HUES48 (cell line): Measurements from ENCODE around the gene RAB3IP.
"Not testable (repeated sequence)": the region's sequence is repeated elsewhere in the genome, so short reads cannot be mapped to it uniquely, and the experiment has no call there.

Experiments
- H3K27ac ChIP-seq: one replicate; pipeline ENCODE4 v1.7.0; 2013; ENCODE audit warnings: low read depth, low read length, inconsistent platforms
- H3K27me3 ChIP-seq: 2 replicates; pipeline ENCODE4 v1.6.1; 2013; ENCODE audit warnings: mild to moderate bottlenecking, low read length; ENCODE audit not compliant: control insufficient read depth, insufficient read depth
- H3K36me3 ChIP-seq: 2 replicates; pipeline ENCODE4 v1.6.1; 2013; ENCODE audit warnings: low read length; ENCODE audit not compliant: control insufficient read depth, insufficient read depth
- H3K4me1 ChIP-seq: 2 replicates; pipeline ENCODE4 v1.6.1; 2013; ENCODE audit warnings: mild to moderate bottlenecking, low read length; ENCODE audit not compliant: control insufficient read depth, insufficient read depth
- H3K4me3 ChIP-seq: 2 replicates; pipeline ENCODE4 v1.5.1; 2013; ENCODE audit warnings: mild to moderate bottlenecking, low read depth, low read length
- H3K9ac ChIP-seq: 2 replicates; pipeline ENCODE4 v1.6.1; 2013; ENCODE audit warnings: mild to moderate bottlenecking, low read depth, low read length, moderate library complexity
- H3K9me3 ChIP-seq: 2 replicates; pipeline ENCODE4 v1.6.1; 2013; ENCODE audit warnings: low read length; ENCODE audit not compliant: control insufficient read depth, insufficient read depth

The RAB3IP gene

DNA sequence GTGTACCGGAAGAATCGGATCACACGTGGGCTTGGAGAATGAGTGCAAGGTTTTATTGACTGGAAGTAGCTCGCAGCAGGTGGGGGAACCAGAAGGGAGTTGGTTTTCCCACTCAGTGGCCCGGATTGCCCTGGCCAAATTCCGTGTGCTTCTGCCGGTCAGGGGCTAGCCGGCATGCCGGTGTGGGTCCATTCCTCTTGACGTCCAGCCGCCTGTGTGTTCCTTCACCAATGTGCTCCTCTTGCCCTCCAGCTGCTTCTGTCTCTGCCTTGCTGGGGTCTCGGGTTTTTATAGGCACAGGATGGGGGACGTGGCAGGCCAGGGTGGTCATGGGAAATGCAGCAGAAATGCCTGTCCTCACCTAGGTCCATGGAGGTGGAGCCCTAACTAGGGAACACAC, 97.4 kb downstream of the RAB3IP start:
- H3K9ac ChIP-seq, result no peak overlapping the region
- H3K4me1 ChIP-seq, result no peaks in the 10 kb centered on the region
- no peaks in the 10 kb centered on the region for H3K27me3 ChIP-seq
- H3K36me3 ChIP-seq, result no peaks in the 10 kb centered on the region
- H3K4me3 ChIP-seq, result no peak overlapping the region
- H3K27ac ChIP-seq, result no peak overlapping the region
- H3K9me3 ChIP-seq, result no peaks in the 10 kb centered on the region

GRCh38 chr12:69837191-69837590, 98.5 kb downstream of the RAB3IP start:
- Histone ChIP-seq H3K9ac (no peak overlapping the region), H3K9me3 (no peaks in the 10 kb centered on the region), H3K27ac (no peak overlapping the region), H3K4me3 (no peak overlapping the region), H3K27me3 (no peaks in the 10 kb centered on the region), H3K36me3 (no peaks in the 10 kb centered on the region), H3K4me1 (no peaks in the 10 kb centered on the region)

DNA sequence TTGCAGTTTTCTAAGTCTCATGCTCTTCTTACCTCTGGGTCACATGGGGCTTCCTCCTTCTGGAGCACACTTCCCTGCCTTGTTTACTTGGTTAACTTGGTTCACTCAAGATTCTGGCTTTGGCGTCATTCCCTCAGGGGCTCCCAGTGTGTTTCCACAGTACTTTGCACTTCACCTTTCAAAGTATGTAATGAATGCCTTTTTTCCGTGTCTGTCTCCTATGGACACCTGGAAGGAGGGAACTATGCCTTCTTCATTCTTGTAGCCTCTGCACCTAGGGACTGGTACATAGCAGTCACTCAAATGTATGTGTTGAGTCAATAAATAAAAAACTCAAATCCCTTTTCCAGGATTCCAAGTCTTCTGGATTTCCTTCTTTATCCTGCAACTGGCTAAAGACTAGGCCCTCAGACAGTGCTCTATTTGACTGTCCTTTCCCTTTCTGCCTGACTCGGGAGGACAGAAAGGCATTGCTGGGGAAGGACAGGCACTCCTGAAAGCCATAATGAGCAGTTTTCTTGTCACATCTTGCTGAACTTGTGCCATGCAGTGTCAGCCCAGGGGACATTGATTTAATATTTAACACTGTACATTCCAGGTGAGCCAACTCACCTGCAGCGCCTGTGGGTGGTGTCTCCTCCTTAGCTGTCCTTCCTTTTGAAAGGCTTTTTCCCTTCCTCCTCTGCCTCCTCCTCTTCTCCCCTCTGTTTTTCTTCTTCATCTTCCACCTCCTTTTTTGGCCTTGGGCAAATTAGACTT, 99.2 kb downstream of the RAB3IP start:
- H3K27me3 ChIP-seq, result no peaks in the 10 kb centered on the region
- no peak overlapping the region for H3K27ac ChIP-seq
- H3K9ac ChIP-seq, result no peak overlapping the region
- H3K4me3 ChIP-seq, result no peak overlapping the region
- no peaks in the 10 kb centered on the region for H3K9me3 ChIP-seq
- H3K36me3 ChIP-seq, result no peaks in the 10 kb centered on the region
- no peaks in the 10 kb centered on the region for H3K4me1 ChIP-seq

DNA sequence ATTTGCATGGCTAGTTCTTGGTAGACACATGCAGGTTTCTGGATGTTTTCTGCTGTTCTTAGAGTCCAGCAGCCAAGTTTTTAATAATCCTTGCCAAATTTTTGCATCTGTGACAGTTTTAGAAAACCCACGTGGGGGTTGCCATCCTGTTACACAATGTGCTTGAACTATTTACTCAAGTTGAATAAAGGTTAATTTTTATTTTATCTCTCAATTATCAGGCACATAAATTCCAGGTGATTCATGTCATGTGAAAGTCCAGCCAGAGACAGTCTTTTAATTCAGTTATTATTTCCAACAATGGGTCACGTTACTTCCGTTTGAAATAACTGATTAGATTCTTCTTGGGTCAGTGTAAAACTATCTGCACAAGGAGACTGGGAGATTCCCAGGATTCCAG, 102.1 kb downstream of the RAB3IP start:
- Histone ChIP-seq H3K27ac (no peak overlapping the region), H3K9me3 (no peaks in the 10 kb centered on the region), H3K4me3 (no peak overlapping the region), H3K4me1 (no peaks in the 10 kb centered on the region), H3K36me3 (no peaks in the 10 kb centered on the region), H3K9ac (no peak overlapping the region), H3K27me3 (no peaks in the 10 kb centered on the region)

DNA sequence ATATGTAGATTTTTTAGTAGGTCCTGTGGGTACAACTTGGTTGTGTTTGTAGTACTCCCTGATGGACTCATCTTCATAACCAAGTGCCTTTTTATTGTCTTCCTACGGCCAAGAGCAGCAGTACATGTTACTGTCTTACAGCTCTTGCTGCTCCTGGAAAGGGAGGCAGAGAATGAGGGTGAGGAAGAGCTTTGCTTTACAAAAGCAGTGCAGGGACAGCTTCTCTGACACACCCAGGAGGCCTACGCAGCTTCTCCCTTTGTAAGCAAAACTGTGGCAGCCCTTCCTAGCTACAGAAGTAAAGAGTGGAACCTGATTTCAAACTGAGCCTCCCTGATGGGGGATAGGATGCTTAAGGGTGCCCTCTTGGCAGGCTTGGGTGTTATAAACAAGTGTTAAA, 104.9 kb downstream of the RAB3IP start:
- Histone ChIP-seq H3K9me3 (no peaks in the 10 kb centered on the region), H3K36me3 (no peaks in the 10 kb centered on the region), H3K27ac (no peak overlapping the region), H3K4me1 (no peaks in the 10 kb centered on the region), H3K27me3 (no peaks in the 10 kb centered on the region), H3K9ac (no peak overlapping the region), H3K4me3 (no peak overlapping the region)

- Histone ChIP-seq H3K4me3 (no peak overlapping the region), H3K27ac (no peak overlapping the region), H3K4me1 (no peaks in the 10 kb centered on the region), H3K27me3 (no peaks in the 10 kb centered on the region), H3K9me3 (no peaks in the 10 kb centered on the region), H3K9ac (no peak overlapping the region), H3K36me3 (no peaks in the 10 kb centered on the region)
Observed at GRCh38 chr12:69844416-69844815, 105.8 kb downstream of the RAB3IP start.

DNA sequence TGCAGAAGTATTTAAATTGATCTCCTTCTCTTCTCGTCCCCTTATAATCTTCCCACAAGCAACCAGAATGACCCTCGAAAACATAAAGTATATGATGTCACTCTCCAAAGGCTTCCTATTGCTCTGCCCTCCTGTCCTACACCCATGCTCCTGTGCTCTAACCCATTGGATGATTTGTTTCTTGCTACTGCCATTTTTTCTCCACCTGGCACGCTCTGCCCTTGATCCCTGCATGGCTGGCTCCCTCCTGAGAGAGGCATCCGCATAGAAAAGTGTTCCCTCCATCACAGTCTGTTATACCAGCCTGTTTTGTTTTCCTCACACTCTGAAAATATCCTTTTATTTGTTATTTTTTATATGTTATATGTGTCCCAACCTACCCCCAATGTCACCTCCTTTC, 106.2 kb downstream of the RAB3IP start:
- H3K36me3 ChIP-seq, result no peaks in the 10 kb centered on the region
- no peaks in the 10 kb centered on the region for H3K27me3 ChIP-seq
- no peaks in the 10 kb centered on the region for H3K4me1 ChIP-seq
- H3K9me3 ChIP-seq, result no peaks in the 10 kb centered on the region
- H3K4me3 ChIP-seq, result no peak overlapping the region
- H3K9ac ChIP-seq, result no peak overlapping the region
- no peak overlapping the region for H3K27ac ChIP-seq

DNA sequence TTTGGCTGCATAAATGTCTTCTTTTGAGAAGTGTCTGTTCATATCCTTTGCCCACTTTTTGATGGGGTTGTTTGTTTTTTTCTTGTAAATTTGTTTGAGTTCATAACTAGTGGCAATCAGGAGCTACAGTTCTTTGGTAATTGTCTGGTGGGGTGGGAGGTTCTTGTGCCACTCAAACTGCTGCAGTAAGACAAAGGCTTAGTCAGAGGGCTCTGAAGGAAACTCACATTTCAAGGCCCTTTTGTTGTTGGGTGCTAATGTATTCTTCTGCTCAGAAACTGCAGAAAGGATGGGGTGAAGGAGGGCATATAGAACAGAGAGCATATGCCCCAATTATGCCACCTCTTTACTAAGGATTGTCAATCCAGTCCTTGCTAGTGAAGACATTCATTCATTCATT, 108.3 kb downstream of the RAB3IP start:
- Histone ChIP-seq H3K4me3 (no peak overlapping the region), H3K36me3 (no peaks in the 10 kb centered on the region), H3K27ac (no peak overlapping the region), H3K27me3 (no peaks in the 10 kb centered on the region), H3K4me1 (no peaks in the 10 kb centered on the region), H3K9ac (no peak overlapping the region), H3K9me3 (peaks cover 5% of the 10 kb centered on the region; the same call in 1 of the 2 replicates)

GRCh38 chr12:69851976-69852375, 113.3 kb downstream of the RAB3IP start:
- H3K27me3 ChIP-seq, result no peaks in the 10 kb centered on the region
- no peaks in the 10 kb centered on the region for H3K36me3 ChIP-seq
- no peaks in the 10 kb centered on the region for H3K4me1 ChIP-seq
- H3K27ac ChIP-seq, result no peak overlapping the region
- peaks cover 14% of the 10 kb centered on the region for H3K9me3 ChIP-seq
- H3K9ac ChIP-seq, result no peak overlapping the region
- H3K4me3 ChIP-seq, result no peak overlapping the region

- not testable (repeated sequence) for H3K4me3 ChIP-seq, H3K27ac ChIP-seq, H3K9ac ChIP-seq, H3K27me3 ChIP-seq, H3K36me3 ChIP-seq, H3K4me1 ChIP-seq
- H3K9me3 ChIP-seq, result peaks cover 16% of the 10 kb centered on the region
Observed at GRCh38 chr12:69853176-69853961, 114.7 kb downstream of the RAB3IP start.

GRCh38 chr12:69866698-69867097, 128.0 kb downstream of the RAB3IP start:
- H3K36me3 ChIP-seq, result no peaks in the 10 kb centered on the region
- no peak overlapping the region for H3K27ac ChIP-seq
- no peak overlapping the region for H3K4me3 ChIP-seq
- H3K9ac ChIP-seq, result no peak overlapping the region
- no peaks in the 10 kb centered on the region for H3K4me1 ChIP-seq
- no peaks in the 10 kb centered on the region for H3K9me3 ChIP-seq
- no peaks in the 10 kb centered on the region for H3K27me3 ChIP-seq
